Neural cell (in vitro differentiated cells): ENCODE results near the gene FNDC11.

Source experiments
- CTCF ChIP-seq: fragments of 450-650 bp; IDR thresholded peaks from 2 replicates; pipeline ENCODE4 v1.5.1; 2014; ENCODE audit warnings: antibody characterized with exemption, mild to moderate bottlenecking, moderate library complexity; ENCODE audit not compliant: poor library complexity, severe bottlenecking
- EP300 ChIP-seq: fragments of 450-650 bp; conservative IDR thresholded peaks from 2 replicates; pipeline ENCODE4 v1.6.1; 2014; ENCODE audit warnings: antibody characterized with exemption, mild to moderate bottlenecking, moderate library complexity; ENCODE audit not compliant: poor library complexity, severe bottlenecking
- EZH2 ChIP-seq: fragments of 200-600, 300-800 bp; shearing (Covaris generic), sonication (generic); IDR thresholded peaks from 2 replicates; pipeline ENCODE4 v1.6.1; 2014; ENCODE audit warnings: antibody characterized with exemption, low read length, borderline replicate concordance, mild to moderate bottlenecking; ENCODE audit not compliant: insufficient read depth, poor library complexity, severe bottlenecking
- MXI1 ChIP-seq: fragments of 450-650 bp; conservative IDR thresholded peaks from 2 replicates; pipeline ENCODE4 v1.6.1; 2014; ENCODE audit warnings: antibody characterized with exemption, mild to moderate bottlenecking; ENCODE audit not compliant: poor library complexity, severe bottlenecking

GRCh38 chr20:63509088-63509564 lies 44.8 kb upstream of the FNDC11 start:
- TF ChIP-seq CTCF (no peak), EP300 (no peak), MXI1 (no peak), EZH2 (no peak)
